GM19238 (cell line): ENCODE measurements around the gene ASB5.
A peak's percentile ranks its signal among the peaks of the same experiment; 100 is the strongest.
"Not testable (repeated sequence)": the region's sequence is repeated elsewhere in the genome, so short reads cannot be mapped to it uniquely, and the experiment has no call there.

Experiments
- DNase-seq: peaks from one replicate; pipeline ENCODE4 v3.0.0; 2011; ENCODE audit warnings: low spot score; ENCODE audit not compliant: insufficient read length

The ASB5 gene

DNA sequence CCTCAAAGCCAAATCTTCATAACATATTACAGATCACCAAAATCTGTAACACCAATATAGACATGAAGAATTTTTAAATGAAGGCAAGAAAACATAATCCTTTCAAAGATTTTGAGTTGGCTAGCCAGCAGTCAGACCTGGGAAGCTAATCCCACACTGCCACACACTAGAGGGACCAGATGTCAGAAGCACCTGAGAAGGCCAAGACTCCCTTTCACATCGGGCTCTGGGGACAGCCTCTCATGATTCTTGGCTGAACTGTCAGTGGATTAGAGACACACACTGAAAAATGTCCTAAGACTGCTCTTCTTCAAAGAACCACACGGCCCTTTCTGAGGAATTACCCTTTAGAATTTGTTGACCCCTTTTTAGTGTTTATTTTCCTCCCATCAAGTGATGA is 45.5 kb downstream of the ASB5 start:
- no peak for DNase-seq

DNA sequence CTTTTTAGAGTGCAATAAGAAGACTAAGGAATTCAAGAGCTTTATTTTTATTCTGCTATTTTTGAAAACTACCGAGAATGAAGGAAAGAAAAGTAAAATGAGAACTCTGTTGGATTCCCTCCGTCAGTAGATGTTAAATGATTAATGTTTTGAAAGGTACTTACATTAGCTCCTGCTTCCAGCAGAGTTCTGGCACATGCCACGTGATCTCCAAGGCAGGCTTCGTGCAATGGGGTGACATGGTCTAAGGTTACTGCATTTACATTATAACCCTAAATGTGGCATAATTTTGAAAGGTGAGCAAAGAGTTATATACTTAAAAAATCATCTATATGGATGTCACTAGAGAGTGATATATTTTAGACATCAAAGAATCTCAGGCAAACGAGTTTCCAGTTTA is 46.9 kb downstream of the ASB5 start:
- DNase-seq: no peak

DNA sequence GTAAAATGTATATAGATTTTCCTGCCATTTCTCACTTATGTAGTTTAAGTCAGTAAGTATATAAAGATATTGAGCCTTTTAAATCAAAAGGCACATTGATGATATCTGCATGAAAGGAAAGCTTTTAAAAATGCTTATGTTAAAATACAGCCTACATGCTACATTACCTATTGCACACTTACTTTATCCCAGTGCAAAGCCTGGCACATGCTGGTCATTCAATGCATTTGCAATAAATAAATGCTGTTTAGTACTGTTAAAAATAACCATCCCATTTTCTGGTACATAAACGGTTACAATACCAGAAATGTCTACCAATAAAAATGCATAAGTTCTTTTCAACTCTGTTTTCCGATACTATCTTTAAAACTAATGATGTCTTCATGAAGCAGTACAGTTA is 51.5 kb downstream of the ASB5 start:
- no peak for DNase-seq

DNA sequence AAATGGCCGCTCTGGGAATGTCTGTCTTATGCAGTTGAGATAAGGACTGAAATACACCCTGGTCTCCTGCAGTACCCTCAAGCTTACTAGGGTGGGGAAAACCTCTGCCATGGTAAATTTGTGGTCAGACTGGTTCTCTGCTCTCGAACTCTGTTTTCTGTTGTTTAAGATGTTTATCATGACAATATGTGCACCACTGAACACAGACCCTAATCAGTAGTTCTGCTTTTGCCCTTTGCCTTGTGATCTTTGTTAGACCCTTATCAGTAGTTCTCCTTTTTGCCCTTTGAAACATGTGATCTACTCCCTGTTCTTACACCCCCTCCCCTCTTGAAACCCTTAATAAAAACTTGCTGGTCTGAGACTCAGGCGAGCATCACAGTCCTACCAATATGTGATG is 56.7 kb downstream of the ASB5 start:
- not testable (repeated sequence) for DNase-seq

DNA sequence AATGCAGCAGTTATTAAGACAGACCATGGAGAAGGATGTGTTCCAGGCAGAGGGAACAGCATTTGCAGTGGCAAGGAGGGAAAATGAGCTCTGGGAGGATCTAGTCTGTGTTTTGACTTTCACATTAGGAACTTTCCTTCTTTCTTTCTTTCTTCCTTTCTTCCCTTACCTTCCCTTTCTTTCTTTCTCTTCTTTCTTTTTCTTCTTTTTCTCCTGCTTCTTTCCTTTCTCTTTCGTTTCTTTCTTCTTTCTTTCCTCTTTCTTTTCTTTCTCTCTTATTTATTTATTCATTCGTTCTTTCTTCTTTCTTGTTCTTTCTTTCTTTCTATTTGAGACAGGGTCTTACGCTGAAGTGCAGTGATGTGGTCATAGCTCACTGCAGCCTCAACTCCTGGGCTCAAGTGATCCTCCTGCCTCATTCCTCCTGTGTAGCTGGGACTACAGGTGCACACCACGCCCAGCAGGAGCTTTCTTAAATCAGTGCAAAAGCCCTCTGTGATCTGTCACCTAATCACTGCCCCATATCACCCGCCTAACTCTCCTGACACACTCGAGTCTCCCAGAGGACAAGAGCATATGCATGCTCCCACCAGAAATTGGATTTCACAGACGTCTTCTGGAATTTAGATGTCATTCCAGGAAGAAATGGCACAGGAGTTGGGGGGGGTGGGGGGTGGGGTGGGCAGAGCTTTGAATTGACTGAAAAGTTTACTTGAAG is 58.3 kb downstream of the ASB5 start:
- no peak for DNase-seq

DNA sequence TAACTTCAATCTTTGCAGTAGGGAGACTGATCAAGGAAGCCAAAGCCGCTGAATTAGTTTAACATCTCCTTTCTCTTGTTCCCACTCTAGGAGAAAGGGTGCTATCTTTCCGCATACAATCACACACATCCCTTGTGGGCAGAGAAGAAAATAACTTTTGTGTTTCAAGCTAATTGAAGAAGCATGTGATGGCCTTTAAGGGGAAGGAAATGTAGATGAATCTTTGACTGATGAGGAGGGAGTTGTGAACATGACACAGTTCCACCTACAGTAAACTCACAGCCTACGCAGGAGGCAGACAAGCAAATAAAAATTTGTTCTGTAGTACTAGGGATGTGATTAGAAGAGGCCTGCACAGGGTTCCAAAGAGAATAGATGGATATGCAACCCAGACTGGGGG is 58.9 kb downstream of the ASB5 start:
- no peak for DNase-seq

DNA sequence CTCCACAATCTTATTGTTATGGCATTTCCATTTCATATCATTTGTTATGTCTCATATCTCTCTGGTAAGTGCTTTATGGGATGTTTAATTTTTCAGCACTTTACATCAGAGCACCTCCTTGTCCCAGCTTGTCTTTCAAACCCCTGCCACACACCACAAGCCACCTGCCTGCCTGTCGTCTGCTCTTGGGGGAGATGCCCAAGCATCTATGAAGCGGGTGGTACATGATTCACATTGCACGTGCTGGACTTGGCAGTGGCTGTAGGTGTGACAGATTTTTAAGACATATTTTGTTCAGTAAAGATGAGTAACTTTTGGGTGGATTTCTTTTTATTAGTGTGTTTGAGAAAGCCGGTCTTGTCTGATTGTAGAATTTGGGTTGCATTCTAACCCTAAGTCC is 59.5 kb downstream of the ASB5 start:
- no peak for DNase-seq

DNA sequence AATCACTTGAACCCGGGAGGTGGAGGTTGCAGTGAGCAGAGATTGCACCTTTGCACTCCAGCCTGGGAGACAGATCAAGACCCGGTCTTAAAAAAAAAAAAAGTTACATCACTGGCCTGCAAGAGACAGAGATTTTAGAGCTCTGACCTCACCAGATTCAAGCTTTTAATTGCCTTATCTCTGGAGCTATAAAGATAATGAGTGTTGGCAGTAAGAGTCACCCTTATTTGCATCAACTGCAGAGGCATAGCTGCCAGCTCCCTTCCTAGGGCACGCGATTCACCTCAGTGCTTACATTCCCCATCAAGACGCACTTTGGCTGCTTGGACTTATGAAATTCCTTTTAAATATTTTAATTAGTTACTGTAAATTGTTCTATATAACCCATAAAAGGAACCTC is 61.2 kb downstream of the ASB5 start:
- DNase-seq: no peak

DNA sequence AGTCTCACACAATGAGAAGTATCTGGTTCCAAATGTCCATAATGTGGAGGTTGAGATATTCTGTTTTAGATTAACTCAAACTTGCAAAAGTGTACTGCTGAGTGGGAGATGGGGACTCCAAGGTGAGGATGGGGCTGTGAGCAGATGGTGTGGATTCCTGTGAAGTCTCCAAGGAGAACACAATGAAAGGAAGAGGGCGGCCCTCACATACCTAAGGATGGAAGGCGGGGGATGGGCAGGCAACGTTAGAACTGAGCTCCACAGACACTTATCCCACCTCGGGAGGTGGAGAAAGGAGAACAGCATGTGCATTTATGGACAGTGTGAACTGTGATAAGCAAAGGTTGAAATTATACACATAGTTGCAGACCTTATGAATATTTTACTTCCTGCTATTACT is 63.7 kb downstream of the ASB5 start:
- no peak for DNase-seq

DNA sequence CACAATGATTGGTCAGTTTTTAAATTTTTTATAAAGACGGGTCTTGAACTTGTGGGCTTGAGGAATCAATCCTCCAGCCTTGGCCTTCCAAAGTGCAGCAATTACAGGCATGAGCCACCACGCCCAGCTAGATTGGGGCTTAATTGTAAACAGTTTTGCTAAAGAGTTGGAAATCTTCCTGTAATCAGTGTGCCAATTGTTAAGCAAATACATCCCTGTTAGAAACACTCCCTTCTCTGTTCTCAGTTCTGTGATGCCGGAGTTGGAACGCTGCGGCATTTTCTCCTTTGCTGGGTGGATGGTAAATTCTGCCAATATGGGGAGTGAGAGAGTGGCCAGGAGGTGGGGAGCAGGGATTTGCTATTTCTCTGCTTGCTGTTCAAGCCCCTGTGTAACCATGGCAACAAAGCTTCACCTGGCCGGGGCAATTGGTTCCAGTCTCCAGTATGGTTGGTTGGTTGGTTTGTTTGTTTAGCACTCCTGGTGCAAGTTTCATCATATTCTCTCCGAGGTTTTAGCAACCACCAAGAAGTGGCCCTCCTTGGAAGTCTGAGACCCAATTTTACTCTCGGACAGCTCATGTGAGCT is 70.6 kb downstream of the ASB5 start:
- no peak for DNase-seq

DNA sequence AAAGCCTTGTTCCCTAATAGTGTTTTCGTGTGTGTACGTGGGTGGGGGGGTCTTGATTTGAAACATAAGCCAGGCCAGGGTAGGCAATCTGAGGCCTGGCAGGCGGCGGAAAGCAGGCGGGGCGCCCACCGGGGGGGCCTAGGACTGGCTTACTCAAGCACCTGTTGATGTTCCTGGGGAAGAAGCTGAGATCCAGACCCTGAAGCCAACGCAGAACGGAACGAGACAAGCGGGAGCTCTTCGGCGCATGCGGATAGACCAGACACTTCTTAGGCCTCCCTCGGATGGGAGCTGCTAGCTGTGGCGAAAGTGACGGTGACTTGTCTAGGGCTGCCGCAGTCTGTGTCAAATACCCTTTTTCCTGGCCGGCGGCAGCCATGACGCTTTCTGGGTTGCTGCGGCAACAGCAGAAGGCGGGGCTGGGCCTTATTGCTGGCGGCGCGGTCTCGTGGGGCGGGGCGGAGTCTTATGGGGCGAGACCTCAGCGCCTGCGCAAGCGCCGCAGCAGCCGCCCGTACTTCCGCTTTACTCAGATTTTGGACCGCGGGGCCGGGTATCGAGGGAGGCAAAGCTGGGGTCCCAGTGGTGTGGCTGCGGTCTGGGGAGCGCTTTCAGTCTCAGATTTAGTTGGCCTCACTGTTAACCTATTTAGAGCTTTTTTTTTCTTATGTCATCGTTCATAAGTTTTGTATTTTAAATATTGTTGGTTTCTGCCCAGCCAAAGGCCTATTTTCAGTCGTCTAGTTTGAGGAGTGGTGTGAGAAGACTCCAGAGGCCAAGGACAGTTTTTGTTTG is 73.6 kb downstream of the ASB5 start, which contains the start of gene SPATA4:
Gene SPATA4 (minus strand): TSS at position 402 of the 795 bp plus-strand sequence. CDS start 23 bp downstream, at position 379.
- peak; percentile 86 for DNase-seq

DNA sequence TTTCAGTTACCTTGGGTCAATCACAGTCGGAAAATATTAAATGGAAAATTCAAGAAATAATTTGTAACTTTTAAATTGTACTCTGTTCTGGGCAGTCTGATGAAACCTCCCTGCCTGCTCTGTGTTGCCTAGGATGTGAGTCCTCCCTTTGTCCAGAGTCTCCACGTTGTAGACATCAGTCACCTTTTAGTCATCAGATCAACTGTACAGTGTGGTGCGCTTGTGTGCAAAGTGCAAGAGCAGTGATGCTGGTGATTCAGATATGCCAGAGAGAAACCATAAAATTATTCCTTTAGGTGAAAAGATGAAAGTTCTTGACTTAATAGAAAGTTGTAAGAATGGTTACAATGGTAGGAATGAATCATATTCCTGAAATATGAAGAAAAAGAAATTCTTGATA is 75.1 kb downstream of the ASB5 start:
- no peak for DNase-seq

DNA sequence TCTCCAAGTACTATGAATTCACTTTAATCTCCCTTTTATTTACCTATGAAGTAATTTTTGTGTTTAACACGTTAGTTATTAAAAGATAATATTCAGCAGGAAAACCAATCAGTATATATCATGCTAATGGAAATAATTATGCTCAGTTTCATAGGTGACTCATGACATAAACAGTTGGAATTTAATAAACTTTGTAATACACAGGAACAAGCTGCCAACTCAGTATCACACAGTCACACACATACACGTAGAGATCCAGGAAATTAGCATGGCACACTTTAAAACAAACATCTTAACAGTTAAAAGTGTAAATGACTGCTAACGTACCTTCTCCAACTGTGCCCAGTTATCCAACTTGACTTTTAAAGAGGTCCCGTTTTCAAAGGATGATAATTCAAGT is 75.9 kb downstream of the ASB5 start:
- no peak for DNase-seq

DNA sequence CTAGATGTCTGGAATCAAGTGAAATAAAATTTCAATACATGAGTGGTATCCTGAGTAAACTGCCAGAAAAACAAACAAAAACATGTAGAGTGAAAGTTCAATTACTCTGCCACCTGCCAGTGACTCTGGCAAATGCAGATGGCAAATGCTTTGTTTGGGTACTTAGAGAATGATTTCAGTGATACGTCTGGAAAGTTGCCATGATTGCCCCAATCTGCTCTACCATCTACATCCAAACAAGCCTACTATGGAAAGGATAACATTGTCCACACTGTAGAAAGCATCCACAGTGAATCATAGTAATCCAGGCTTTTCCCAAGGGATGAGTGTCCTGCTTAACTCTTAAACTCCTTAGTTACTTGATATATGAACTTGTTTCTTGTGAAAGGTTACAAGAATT is 77.0 kb downstream of the ASB5 start:
- no peak for DNase-seq

DNA sequence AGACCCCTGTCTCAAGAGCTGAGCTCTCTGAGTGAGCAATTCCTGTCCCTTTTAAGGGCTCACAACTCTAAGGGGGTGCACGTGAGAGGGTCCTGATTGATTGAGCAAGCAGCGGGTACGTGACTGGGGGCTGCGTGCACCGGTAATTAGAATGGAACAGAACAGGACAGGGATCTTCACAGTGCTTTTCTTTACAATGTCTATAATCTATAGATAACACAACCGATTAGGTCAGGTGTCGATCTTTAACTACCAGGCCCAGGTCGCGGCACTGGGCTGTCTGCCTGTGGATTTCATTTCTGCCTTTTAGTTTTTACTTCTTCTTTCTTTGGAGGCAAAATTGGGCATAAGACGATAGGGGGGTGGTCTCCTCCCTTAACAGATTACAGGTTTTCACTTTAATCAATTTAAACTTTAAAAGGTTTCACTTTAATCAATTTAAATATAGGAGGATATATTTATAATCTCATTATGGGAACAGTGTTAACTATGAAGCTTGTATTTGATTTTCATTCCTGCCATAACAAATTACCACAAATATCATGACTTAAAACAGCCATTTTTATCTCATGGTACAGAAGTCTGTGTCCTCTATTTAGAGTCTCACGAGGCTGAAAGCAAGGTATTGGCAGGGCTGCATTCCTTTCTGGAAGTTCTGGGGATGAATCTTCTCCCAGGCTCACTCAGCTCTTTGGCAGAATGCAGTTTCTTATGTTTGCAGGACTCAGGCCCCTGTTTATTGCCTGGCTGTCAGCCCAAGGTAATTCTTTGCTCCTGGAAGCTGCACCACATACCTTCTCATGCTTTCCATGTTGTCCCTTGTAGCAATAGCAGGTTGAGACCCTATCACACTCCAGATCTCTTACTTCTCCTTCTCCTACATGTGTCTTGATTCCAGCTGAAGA is 78.9 kb downstream of the ASB5 start:
- DNase-seq: no peak

DNA sequence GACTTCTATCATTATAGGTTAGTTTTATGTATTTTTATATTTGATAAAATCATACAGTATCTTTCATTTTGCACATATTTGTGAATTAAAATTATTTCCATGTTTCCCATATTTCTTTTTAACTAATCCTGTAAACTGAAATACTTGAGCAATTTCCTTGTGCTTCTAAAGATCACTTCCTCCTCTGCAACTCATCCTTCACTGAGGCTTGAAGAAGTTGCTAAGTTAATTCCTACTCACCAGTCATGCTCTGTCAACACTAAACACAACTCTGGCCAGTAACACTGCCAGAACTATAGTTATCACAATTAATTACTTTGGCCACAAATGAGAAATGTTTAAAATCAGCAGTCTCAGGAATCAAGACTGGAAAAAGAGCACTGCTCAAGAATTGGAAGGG is 80.4 kb downstream of the ASB5 start:
- no peak for DNase-seq

DNA sequence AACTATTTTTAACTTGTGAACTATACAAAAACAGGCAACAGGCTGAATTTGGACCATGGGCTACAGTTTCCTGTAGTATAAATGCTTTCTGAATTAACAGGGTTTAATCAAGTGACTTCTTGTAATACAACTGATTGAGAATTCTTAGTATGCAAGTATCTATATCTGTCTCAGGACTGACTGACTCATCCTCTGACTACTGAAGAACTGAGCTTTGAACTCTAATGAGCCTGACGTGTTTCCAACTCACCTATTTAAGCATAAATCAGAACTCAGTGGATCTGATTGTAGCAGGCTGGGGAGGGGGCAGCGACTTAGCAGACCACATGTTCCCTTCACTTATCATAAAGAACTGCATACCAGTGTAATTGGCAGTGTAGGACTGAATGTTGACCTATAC is 81.4 kb downstream of the ASB5 start:
- no peak for DNase-seq

DNA sequence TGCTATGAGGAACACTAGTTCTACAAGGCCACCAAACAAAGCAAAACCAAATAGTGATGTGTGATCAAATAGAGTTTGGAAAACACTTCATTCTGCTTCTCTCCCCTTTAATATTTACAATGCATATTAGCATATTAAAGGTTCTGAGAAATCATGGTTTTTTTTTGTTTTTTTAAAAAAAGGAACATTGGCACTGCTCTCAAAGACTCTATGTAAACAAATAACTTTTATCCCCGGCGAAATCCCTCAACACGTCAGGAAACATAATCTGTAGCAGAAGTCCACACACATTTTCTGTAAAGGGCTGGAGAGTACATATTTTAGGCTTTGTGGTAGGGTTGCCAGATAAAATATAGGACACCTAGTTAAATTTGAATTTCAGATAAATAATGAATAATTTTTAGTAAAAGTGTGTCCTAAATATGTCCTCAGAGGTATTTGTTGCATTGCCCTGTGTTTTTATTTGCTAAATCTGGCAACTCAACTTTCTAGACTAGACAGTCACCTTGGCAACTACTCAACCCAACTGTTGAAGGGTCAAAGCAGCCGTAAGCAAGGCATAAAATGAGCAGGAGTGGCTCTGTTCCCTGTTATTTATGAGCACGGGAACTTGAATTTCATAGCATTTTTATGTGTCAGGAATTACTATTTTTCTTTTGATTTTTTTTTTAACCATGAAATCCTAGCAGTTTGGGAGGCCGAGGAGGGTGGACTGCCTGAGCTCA is 82.2 kb downstream of the ASB5 start:
- no peak for DNase-seq

DNA sequence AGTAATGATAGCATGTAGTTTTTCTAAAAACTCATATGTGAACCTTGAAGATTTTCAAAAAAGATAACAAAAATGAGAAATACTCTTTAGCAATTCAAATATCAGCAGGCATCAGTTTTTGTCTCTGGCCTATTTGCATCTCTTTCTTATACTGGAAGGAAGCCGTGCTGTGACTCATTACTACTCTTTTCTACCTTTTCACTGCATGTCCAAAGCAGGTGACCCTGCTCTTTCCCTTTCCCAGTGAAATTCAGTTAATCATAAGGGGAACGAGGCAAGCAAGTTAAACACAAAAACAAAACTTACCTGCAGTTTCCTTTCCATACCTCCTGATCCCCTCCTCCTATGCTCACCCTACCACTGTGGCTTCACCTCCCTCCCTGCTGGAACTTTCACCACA is 83.0 kb downstream of the ASB5 start:
- no peak for DNase-seq

DNA sequence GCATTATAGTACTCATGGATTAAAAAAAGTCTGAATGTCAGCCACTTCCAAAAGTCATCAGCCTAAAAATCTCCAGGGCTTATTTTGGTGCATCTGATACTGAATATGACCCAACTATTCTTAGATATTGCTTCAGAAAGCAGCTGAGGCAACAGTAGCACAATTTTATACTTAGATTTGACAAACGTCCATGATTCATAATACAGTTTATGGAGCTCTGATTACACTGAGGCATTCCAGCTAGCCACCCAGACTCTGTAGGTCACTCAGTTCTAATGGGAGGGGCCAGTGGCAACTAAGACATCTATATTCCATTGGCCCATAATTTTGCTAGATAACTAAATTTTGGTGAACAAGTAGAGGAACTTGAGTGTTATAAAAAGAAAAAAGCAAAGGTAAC is 84.0 kb downstream of the ASB5 start:
- no peak for DNase-seq
